CD4-positive, alpha-beta T cell treated with Interleukin-6 at 100 ng/mL for 8 hours (primary cell): ENCODE measurements around the gene FRMPD1.

ENCODE experiments used
- DNase-seq: peaks from one replicate; pipeline ENCODE4 v3.0.0-alpha.2; 2020; ENCODE audit warnings: mixed read lengths, low spot score

The FRMPD1 gene

GRCh38 chr9:37626708-37627292, 24.0 kb upstream of the FRMPD1 start:
- DNase-seq, result no peak

DNA sequence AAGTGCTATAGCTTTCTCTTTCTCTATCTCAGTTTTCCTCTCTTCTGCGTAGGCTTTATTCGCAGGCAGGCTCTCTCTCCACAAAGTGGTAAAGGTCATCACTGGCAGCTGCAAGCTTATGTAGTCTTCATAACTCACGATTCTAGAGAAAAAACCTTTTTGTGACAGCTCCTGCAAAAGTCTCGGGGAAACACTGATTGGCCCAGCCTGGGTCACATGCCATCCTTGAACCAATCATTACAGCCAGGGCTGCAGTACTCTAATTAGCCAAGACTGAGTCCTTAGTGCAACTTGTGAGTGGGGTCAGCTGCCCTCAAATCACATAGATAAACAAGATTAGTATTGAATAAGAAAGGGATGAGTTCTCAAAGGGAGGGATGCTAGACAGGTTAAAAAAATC, 18.3 kb upstream of the FRMPD1 start:
- no peak for DNase-seq

DNA sequence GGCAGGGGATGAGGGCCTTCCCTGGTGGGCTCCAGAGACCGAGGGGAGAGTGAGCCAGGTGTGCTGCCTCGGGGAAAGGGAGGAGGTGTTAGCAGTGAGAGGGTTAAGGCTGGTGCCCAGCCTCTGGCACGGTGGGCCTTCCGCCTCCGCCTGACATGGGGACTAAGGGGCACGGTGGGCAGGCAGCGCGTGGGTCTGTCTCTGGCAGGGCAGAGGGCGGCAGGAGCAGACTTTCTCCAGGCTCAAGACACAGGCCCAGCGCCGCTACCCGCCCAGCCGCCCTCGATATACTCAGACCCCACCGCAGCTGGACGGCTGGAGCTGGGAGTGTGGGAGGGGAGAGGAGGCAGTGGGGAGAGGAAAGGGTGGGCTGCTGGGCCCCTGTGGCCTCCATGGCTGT, 14.9 kb upstream of the FRMPD1 start:
- DNase-seq, result no peak

DNA sequence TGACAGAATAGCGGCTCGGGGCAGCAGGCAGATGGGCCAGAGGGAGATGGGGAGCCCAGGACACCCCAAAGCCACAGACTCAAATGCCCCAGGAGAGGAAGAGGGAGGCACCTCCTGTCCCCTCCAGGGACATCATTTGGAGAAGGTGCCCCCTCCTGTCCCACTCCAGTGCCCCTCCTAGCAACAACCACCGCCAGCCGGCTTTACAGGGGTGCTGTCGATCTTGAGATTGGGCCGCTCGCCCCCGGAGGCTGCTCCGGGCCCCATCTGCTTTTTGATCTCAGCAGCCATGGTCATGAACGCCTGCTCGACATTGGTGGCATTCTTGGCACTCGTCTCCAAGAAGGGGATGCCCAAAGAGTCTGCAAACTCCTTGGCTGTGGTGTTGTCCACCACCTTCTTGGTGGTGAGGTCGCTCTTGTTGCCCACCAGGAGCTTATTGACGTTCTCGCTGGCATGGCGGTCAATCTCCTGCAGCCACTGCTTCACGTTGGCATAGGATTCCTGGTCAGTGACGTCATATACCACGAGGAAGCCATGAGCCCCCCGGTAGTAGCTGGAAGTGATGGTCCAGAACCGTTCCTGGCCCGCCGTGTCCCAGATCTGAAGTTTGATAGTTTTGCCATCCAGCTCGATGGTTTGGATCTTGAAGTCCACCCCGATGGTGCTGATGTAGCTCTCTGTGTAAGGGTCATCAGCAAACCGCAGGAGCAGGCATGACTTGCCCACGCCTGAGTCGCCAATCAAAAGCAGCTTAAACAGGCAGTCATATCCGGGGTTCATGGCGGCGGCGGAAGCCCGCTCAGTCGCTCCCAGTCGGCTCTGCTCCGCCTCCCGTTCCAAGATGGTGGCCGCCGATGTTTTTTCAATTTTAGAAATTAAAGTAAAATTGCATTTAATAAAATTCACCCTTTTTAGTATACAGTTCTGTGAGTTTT, 14.0 kb upstream of the FRMPD1 start:
- DNase-seq, result no peak

DNA sequence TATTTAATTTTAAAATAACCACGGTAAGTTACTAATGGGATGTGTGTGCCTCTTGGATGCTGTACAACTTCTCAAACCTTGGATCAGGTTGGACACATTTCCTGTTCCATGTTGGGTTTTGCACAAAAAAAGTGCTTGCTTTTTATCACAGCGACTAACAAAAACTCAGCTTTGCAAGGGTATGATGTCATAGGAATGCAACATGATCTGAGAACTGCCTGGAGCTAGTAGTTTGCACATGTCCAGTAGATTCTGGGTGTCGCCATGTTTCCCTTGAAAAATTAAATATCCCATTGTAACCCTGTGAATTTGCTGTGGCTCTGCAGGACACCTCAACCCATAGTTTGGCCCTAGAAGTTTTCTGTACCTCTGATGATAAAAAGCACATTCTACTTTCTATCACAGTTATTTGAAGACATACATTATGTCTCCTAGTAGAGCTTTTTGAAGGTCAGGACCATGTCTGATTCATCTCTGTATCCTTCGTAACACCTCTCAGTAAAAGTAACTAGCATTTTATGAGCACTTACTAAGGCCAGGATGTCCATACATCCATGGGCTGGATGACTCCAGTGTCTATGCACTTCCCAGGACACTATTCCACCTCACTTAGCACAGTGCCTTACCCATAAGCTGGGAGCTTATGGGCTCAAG, 11.5 kb upstream of the FRMPD1 start:
- DNase-seq, result no peak

DNA sequence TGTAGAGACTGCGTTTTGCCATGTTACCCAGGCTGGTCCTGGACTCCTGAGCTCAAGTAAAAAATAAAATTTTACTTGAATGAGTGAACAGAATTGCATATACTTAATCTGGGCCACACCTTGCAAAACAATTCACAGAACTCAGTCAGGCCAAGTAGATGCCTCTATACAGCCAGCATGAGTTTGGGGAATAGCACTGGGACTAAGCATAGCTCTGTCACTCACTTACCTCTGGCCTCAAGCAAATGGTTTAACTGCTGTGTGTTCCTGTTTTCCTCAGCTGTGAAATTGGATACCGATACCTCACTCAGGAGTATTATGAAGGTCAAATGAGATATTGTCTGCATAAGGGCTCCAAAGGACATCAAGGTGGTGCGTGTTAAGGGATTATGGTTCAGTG, 10.9 kb upstream of the FRMPD1 start:
- DNase-seq, result no peak

DNA sequence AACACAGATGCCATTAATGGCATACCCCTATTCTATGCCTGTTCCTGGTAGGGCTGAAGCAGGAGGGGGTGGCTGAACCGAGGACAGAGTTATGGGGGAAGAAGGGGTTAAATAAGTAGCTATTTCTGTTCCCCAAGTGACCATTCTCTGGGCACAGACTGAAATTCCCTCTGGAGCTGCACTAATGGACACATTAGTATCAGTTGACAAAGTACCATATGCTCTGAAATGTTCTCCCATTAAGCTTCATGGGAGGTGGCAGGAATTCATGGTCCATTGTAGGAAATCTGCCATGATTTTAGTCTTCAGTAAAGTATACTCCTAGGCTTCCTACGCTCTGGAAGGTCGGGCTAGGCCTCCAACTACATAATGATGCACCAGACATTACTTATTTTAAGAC, 10.5 kb upstream of the FRMPD1 start:
- DNase-seq, result no peak

DNA sequence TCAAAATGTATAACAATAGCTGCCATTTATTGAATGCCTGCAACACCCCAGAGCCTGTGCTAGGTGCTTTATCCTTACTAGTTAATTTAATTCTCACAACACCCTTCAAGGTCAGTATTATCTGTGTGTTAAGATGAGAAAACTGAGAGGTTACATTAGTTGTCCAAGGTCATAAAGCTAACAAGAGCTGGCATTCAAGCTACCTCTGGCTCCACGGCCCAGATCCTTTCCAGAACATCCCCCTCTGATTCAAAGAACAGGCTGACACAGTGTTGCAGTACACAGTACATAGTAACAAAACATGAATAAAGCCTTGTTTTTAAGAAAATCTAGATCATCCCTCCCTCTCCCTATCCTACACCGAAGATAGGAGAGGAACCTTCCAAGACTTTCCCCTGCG, 9.4 kb upstream of the FRMPD1 start:
- no peak for DNase-seq

GRCh38 chr9:37643214-37643613, 7.5 kb upstream of the FRMPD1 start:
- DNase-seq, result no peak

- no peak for DNase-seq
Measured at GRCh38 chr9:37645903-37646506, 4.7 kb upstream of the FRMPD1 start.

DNA sequence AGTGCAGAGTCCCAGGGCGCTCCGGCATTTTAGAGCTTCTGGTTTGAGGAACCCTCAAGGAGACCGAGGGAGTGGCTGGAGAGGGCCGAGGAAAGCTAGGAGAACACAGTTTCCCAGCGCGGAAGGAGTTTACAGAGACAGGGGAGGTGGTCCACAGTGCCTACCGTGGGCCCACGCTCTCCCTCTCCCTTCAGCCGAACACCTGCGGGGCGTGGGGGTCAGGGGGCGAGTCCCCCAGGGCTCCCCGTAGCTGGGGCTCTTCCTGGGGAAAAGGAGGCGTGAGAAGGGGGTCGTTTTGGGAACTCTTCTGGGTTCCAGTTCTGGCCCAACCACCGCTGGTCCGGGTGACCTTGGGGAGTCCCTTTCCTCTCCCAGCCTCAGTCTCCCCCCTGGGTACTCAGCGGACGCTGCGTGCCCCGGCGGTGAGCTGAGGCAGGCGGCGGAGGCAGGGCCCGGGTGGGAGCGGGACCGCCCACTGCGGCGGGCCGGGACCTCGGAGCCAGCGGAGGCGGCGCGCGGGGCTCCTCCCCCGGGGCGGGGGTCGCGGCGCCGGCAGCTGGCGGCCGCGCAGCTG, 368 bp upstream of the FRMPD1 start:
- no peak for DNase-seq

DNA sequence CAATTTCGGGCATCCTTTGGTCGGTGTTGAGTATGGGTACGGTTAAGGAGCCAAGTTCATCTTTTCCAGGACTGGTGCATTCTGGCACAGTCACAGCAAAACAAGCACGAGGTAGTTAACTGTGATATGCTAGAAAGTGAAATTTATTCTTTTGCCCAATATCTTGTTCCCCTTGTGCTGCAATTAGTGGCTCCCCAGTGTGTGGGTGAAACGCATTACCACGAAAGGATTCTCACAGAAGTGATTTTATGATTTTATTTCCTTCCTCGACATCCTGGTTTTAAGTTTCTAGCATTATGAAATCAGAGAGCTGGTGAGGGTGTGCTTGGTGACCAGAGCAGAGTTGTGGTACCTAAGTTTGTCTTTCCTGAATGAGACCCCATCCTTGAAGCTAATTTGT, 1.5 kb downstream of the FRMPD1 start:
- DNase-seq, result no peak

GRCh38 chr9:37653385-37653784, 2.6 kb downstream of the FRMPD1 start:
- no peak for DNase-seq

GRCh38 chr9:37656936-37657335, 6.2 kb downstream of the FRMPD1 start:
- no peak for DNase-seq

DNA sequence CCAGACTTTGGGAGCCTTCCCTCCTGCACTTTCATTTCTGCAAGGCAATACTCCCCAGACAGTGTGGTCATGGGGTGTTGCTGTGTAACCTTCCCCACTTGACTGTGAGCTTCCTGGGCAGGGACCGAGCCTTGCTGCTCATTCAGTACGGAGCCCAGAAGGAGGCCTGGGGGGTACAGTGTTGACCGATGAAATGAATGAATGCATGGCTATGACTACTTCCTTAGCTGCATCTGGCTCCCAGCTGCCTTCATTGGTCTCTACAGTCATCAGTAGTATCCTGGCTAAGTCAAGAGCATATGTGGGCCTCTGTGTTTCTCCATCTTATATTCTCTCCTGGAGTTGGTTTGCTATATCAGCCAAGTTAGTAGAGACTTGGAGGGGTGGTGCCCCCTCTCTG, 9.9 kb downstream of the FRMPD1 start:
- no peak for DNase-seq

DNA sequence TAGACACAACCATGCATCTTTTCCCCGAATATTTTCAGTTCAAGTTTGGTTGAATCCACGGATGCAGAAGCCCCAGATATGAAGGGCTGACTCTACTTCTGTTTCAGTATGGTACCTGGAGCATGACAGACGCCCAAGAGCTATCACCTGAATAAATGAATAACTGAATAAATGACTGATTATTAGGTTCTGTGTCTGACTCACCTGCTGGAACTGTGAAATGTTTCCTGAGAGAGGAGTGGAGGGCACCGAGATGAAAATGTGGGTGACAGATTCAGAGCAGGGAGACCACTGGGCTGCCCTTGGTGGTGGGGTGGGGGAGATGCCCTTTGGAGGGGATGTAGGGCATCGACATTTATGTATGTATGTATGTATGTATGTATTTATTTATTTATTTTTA, 13.2 kb downstream of the FRMPD1 start:
- no peak for DNase-seq

DNA sequence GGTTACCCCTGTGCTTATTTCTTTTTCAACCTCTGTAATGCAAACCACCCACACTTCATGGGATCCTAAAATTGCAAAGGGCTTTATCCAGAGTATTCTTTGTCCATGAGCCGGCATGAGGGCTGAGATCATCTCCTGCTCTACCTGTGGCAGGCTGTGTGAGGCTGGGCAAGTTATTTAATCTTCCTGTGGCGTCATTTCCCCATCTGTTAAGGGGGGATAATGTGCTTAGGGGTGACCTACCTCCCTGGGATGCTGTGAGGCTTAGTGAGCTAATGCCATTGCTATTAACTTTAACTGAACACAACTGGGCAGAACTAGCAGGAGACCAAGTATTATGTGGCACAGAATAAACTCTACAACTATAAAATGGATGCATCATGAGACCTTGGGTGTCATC, 17.0 kb downstream of the FRMPD1 start:
- no peak for DNase-seq

DNA sequence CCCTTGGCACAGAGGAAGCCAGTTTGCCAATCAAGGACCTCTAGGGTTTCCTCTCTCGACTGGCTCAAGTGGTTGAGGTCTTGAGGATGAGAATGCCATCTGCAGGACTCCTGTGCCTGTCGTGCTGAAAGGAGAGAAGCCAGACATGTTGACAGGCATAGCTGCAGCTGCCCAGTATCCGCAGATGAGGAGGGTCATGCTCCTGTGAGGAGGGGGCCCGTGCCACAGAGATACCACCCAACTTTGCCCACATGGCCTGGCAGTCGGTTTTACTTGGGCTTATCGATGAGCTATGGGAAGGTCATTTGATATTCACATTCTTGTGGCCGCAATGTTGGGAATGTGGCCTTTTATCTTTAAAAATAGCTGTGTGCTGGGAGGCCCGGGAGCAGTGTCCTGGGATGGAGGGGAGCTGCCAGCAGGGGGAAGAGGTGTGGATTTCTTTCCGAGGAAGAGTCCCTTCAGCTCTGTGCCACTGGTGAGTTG, 17.4 kb downstream of the FRMPD1 start:
- no peak for DNase-seq

- no peak for DNase-seq
Measured at GRCh38 chr9:37669232-37669631, 18.5 kb downstream of the FRMPD1 start.

DNA sequence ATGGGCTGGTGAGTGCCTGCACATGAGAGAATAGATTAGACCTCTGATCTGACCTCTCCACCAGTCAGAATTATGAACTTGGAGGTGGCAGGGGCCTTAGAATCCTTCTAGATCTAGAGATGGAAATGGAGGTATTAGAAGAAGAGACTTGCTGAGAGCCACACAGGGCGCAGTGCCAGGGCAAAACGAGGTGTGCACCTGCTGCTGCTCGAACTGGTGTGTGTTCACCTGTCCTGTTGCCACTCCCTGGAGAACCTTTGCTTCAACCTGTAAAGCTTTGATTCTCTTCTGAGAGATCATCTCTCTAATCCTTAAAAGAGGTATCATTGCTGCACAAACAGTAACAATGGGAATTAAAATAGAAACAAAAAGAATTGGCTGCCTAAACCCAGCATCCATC, 24.9 kb downstream of the FRMPD1 start:
- no peak for DNase-seq

GRCh38 chr9:37676411-37676830, 25.7 kb downstream of the FRMPD1 start:
- no peak for DNase-seq

- no peak for DNase-seq
Measured at GRCh38 chr9:37677435-37677834, 26.7 kb downstream of the FRMPD1 start.
